Endothelial cell of hepatic sinusoid (primary cell): ENCODE data around the gene PINLYP.
"Not testable (repeated sequence)": the region's sequence is repeated elsewhere in the genome, so short reads cannot be mapped to it uniquely, and the experiment has no call there.

Experiments used
- in situ Hi-C: cut with HindIII; loops from 2 replicates; pipeline ENCODE4 v1.10.0; 2017; ENCODE audit warnings: low sequenced_read_pairs

Gene PINLYP

GRCh38 chr19:43575955-43576878, 616 bp downstream of the PINLYP start:
- in situ Hi-C loops, result loop anchor here (5.0 kb wide), 1 partner anchor 39 kb away; no protein-coding TSS in a partner anchor

- in situ Hi-C loops, result loop anchor here (5.0 kb wide), 1 partner anchor 41 kb away; no protein-coding TSS in a partner anchor
Observed at GRCh38 chr19:43578787-43579186, 3.2 kb downstream of the PINLYP start.

GRCh38 chr19:43581467-43581866, 5.9 kb downstream of the PINLYP start:
- in situ Hi-C loops, result no loop called here

GRCh38 chr19:43582495-43582894, 6.9 kb downstream of the PINLYP start:
- in situ Hi-C loops, result no loop called here

GRCh38 chr19:43584484-43584883, 8.9 kb downstream of the PINLYP start:
- in situ Hi-C loops, result no loop called here

GRCh38 chr19:43586346-43586745, 10.7 kb downstream of the PINLYP start:
- in situ Hi-C loops, result no loop called here

GRCh38 chr19:43587029-43587428, 11.4 kb downstream of the PINLYP start:
- in situ Hi-C loops, result not testable (repeated sequence)

GRCh38 chr19:43589277-43589676, 13.7 kb downstream of the PINLYP start:
- in situ Hi-C loops, result no loop called here

GRCh38 chr19:43589678-43590077, 14.1 kb downstream of the PINLYP start:
- in situ Hi-C loops, result no loop called here

- in situ Hi-C loops, result no loop called here
Observed at GRCh38 chr19:43591904-43592772, 16.5 kb downstream of the PINLYP start.

- in situ Hi-C loops, result no loop called here
Observed at GRCh38 chr19:43592800-43593350, 17.3 kb downstream of the PINLYP start.

- in situ Hi-C loops, result no loop called here
Observed at GRCh38 chr19:43594081-43594697, 18.6 kb downstream of the PINLYP start.

GRCh38 chr19:43594710-43595604, 19.4 kb downstream of the PINLYP start:
- in situ Hi-C loops, result no loop called here

- in situ Hi-C loops, result no loop called here
Observed at GRCh38 chr19:43595605-43595998, 20.0 kb downstream of the PINLYP start.

- in situ Hi-C loops, result no loop called here
Observed at GRCh38 chr19:43595999-43596841, 20.6 kb downstream of the PINLYP start, which contains the start of the genes IRGQ and ZNF576. IRGQ (minus strand) TSS chr19:43596134; CDS start chr19:43595338, 796 bp downstream. ZNF576 (plus strand) TSS chr19:43596595; CDS start chr19:43597109, 514 bp downstream.

- in situ Hi-C loops, result no loop called here
Observed at GRCh38 chr19:43596842-43597461, 21.4 kb downstream of the PINLYP start.

GRCh38 chr19:43597876-43598275, 22.3 kb downstream of the PINLYP start:
- in situ Hi-C loops, result no loop called here
